AG10803 (cell line): ENCODE data around the gene PSMD8.

Experiments used
- DNase-seq: peaks from one replicate; pipeline ENCODE4 v3.0.0; 2010; ENCODE audit warnings: low read depth
- H3K4me3 ChIP-seq: 2 replicates; pipeline ENCODE4 v1.5.1; 2011; ENCODE audit warnings: mild to moderate bottlenecking, low read length, control low read depth
- CTCF ChIP-seq: conservative IDR thresholded peaks from 2 replicates; pipeline ENCODE4 v1.5.1; 2011; ENCODE audit warnings: mild to moderate bottlenecking, low read length, control low read depth, inconsistent platforms

PSMD8 gene

GRCh38 chr19:38387550-38388348 lies 13.4 kb downstream of the PSMD8 start, which contains the start of gene GGN:
GGN (minus strand) TSS chr19:38388034; CDS start chr19:38387261, 773 bp downstream.
- H3K4me3 ChIP-seq, result peak within 1 kb of the TSS; percentile 83
- peak; percentile 90 for DNase-seq
- no peak for TF ChIP-seq CTCF

GRCh38 chr19:38388349-38389100 lies 14.2 kb downstream of the PSMD8 start, which contains the start of gene SPRED3:
SPRED3 (plus strand) TSS chr19:38388697; CDS start chr19:38390303, 1,606 bp downstream.
- no peak for TF ChIP-seq CTCF
- peak; percentile 61 for DNase-seq

DNA sequence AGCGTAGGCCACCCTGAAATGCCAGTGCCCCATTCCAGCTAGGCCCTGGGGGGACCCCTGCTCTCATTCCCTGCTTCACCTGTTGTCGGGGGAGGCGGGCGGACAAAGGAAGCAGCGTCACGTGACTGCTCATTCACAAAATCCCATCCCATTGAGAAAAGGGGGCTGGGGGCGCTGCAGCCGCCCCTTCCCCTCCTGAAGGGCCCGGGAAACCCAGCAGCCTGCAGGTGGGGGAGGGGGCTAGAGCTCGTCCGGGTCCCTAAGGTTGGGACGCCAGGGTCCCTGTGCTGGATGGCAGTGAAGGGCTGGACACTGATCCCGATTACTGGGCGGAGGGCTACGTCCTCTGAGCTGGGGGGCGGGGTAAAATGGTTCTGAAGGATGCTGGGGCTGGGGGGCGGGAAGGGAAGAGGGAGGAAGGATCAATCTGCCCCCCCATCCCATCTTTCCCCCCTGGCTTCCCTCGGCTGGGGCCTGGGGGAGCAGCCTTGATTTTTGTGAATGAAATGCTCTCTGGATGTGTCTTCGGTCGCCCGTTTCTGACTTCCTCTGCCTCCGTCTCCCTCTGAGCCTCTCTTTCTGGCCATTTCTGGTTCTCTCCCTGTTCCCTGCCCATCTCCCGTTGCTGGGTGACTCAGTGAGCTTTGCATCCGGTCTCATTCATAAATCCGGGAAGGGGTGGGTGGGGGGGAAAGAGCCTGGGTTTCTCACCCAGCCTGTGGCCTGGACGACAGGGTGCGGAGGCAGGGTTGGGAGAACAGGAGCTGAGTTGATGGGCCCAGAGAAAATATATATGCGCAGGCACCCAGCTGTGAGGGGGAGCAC lies 14.9 kb downstream of the PSMD8 start:
- peak overlapping the region; percentile 83 for H3K4me3 ChIP-seq
- no peak for TF ChIP-seq CTCF
- peak; percentile 69 for DNase-seq

More at GRCh38 chr19:38388349-38389100, 14.2 kb downstream of the PSMD8 start, which contains the start of gene SPRED3:
- peak within 1 kb of the TSS; percentile 83 for H3K4me3 ChIP-seq

- no peak for TF ChIP-seq CTCF
- H3K4me3 ChIP-seq, result peak overlapping the region; percentile 83
- DNase-seq, result no peak
These were observed 15.9 kb downstream of the PSMD8 start for GRCh38 chr19:38389957-38390924.

- TF ChIP-seq CTCF, result no peak
- no peak for DNase-seq
- no peak overlapping the region for H3K4me3 ChIP-seq
These were observed 17.6 kb downstream of the PSMD8 start for GRCh38 chr19:38391911-38392464.
